Adrenal gland (tissue), 5 donors: Measurements from ENCODE around the gene OSBPL10.

Experiments
- POLR2A ChIP-seq, 2 donors: fragments of 450-650 bp; IDR thresholded peaks; one replicate each; pipeline ENCODE4 v1.6.1; 2017; ENCODE audit warnings: antibody characterized with exemption in 2 of 2, mild to moderate bottlenecking in 2 of 2, moderate library complexity in 1 of 2
- TF ChIP-seq, protein P1 (sequence below), 6 experiments: fragments of 450-650 bp in 4 of 6; fragments of 200-600 bp in 2 of 6; sonication (generic) in 1 of 6; IDR thresholded peaks; 1 replicate in 5 of 6; 2 replicates in 1 of 6; pipeline versions ENCODE4 v1.5.1 to v1.8.0; 2016 to 2021; ENCODE audit warnings: antibody characterized with exemption in 6 of 6, mild to moderate bottlenecking in 2 of 6, moderate library complexity in 1 of 6
- donor health status: DM: no; HTN: no; CAD: no.

DNA sequence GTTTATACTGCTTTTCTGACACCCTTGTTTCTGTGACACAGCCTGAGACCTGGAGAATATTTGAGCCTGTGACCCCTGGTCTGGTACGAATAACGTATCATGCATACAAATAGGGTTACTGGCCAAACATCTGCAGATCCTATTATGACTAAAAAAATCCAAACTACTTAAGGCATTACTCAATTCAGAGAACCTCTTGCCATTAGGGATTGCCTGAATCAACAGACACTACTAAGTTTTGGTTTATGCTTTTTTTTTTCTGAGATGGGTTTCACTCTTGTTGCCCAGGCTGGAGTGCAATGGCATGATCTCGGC, 35.4 kb downstream of the OSBPL10 start:
- no peak for TF ChIP-seq POLR2A (IDR thresholded peaks at IDR 0.05)
- TF ChIP-seq, protein P1, sequence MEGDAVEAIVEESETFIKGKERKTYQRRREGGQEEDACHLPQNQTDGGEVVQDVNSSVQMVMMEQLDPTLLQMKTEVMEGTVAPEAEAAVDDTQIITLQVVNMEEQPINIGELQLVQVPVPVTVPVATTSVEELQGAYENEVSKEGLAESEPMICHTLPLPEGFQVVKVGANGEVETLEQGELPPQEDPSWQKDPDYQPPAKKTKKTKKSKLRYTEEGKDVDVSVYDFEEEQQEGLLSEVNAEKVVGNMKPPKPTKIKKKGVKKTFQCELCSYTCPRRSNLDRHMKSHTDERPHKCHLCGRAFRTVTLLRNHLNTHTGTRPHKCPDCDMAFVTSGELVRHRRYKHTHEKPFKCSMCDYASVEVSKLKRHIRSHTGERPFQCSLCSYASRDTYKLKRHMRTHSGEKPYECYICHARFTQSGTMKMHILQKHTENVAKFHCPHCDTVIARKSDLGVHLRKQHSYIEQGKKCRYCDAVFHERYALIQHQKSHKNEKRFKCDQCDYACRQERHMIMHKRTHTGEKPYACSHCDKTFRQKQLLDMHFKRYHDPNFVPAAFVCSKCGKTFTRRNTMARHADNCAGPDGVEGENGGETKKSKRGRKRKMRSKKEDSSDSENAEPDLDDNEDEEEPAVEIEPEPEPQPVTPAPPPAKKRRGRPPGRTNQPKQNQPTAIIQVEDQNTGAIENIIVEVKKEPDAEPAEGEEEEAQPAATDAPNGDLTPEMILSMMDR (IDR thresholded peaks at IDR 0.05) = no peak
